A549 (cell line): ENCODE results near the gene TGFBI.

Experiments
- CTCF ChIP-seq: fragments of >200 bp; sonication (Bioruptor Twin); formaldehyde crosslinking; IDR thresholded peaks from 3 replicates; pipeline ENCODE4 v1.5.1; 2016
- ELK1 ChIP-seq: fragments of 150-350 bp; IDR thresholded peaks from 2 replicates; pipeline ENCODE4 v1.6.1; 2014; ENCODE audit warnings: low read depth, mild to moderate bottlenecking, low read length
- EP300 ChIP-seq, 2 experiments: fragments of >200 bp; sonication (Bioruptor Twin); formaldehyde crosslinking; IDR thresholded peaks; 2 replicates in 1 of 2; 3 replicates in 1 of 2; pipeline ENCODE4 v1.6.1; 2016 to 2017
- ESRRA ChIP-seq: fragments of 150-350 bp; IDR thresholded peaks from 2 replicates; pipeline ENCODE4 v1.6.1; 2014; ENCODE audit warnings: mild to moderate bottlenecking, low read length, borderline replicate concordance
- FOSL2 ChIP-seq, 2 experiments: fragments of 450-650 bp in 1 of 2; fragments of >200 bp in 1 of 2; sonication (Bioruptor Twin) in 1 of 2; formaldehyde crosslinking; IDR thresholded peaks; 2 replicates each; pipeline versions ENCODE4 v1.5.0 to v1.6.1; 2016 to 2020; ENCODE audit warnings: mild to moderate bottlenecking in 1 of 2, moderate library complexity in 1 of 2
- HOXA7 ChIP-seq: fragments of 250-450 bp; sonication (Bioruptor Pico); IDR thresholded peaks from 2 replicates; pipeline ENCODE4 v1.5.0; 2020; ENCODE audit warnings: mild to moderate bottlenecking, moderate library complexity
- KDM1A ChIP-seq: fragments of 200-600 bp; sonication (generic); IDR thresholded peaks from 2 replicates; pipeline ENCODE4 v1.6.1; 2016; ENCODE audit warnings: low read depth, mild to moderate bottlenecking
- KDM5A ChIP-seq: fragments of 200-600 bp; sonication (generic); IDR thresholded peaks from 2 replicates; pipeline ENCODE4 v1.6.1; 2016; ENCODE audit warnings: antibody characterized with exemption, mild to moderate bottlenecking
- MAFK ChIP-seq: fragments of 450-650 bp; IDR thresholded peaks from 2 replicates; pipeline ENCODE4 v1.6.1; 2014; ENCODE audit not compliant: partially characterized antibody
- MAX ChIP-seq: IDR thresholded peaks from 2 replicates; pipeline ENCODE4 v1.6.1; 2012
- REST ChIP-seq: fragments of 200-600 bp; sonication (generic); IDR thresholded peaks from 2 replicates; pipeline ENCODE4 v1.6.1; 2016; ENCODE audit warnings: antibody characterized with exemption, mild to moderate bottlenecking, moderate library complexity
- SMC3 ChIP-seq: fragments of >200 bp; sonication (Bioruptor Twin); formaldehyde crosslinking; IDR thresholded peaks from 3 replicates; pipeline ENCODE4 v1.6.1; 2018; ENCODE audit warnings: inconsistent platforms
- ZNF302 ChIP-seq: fragments of 250-450 bp; sonication (Bioruptor Pico); IDR thresholded peaks from 2 replicates; pipeline ENCODE4 v1.9.0; 2021; ENCODE audit warnings: inconsistent platforms, mild to moderate bottlenecking, moderate library complexity

GRCh38 chr5:136043968-136044610, 15.3 kb downstream of the TGFBI start:
- TF ChIP-seq HOXA7 (CRISPR knock-in tag): no peak
- no peak for TF ChIP-seq CTCF
- no peak for TF ChIP-seq MAX
- TF ChIP-seq FOSL2 (IDR thresholded peaks at IDR 0.05): no peak
- TF ChIP-seq FOSL2 (CRISPR knock-in tag; IDR thresholded peaks at IDR 0.05): no peak
- no peak for TF ChIP-seq SMC3
- no peak for TF ChIP-seq ESRRA
- TF ChIP-seq ELK1: no peak
- no peak for TF ChIP-seq REST
- TF ChIP-seq KDM1A: no peak
- TF ChIP-seq MAFK: no peak
- TF ChIP-seq EP300 (IDR thresholded peaks at IDR 0.05): no peak
- no peak for TF ChIP-seq KDM5A
- no peak for TF ChIP-seq ZNF302 (CRISPR knock-in tag)
